Transverse colon (tissue), 3 donors: ENCODE data around the gene GRM8.

Source experiments
- EP300 ChIP-seq: sonication (generic); formaldehyde crosslinking; IDR thresholded peaks from one replicate; pipeline ENCODE4 v1.6.1; 2017; ENCODE audit warnings: antibody characterized with exemption, low read depth
- TF ChIP-seq, protein P1 (sequence below), 5 experiments: fragments of 200-600 bp in 3 of 5; fragments of 450-650 bp in 2 of 5; sonication (generic) in 3 of 5; IDR thresholded peaks; 1 replicate in 2 of 5; 2 replicates in 3 of 5; pipeline ENCODE4 v1.5.1; 2016 to 2017; ENCODE audit warnings: antibody characterized with exemption in 5 of 5, inconsistent platforms in 3 of 5, mild to moderate bottlenecking in 2 of 5, moderate library complexity in 1 of 5

GRCh38 chr7:127253281-127254162 is 781 bp upstream of the GRM8 start:
- TF ChIP-seq, protein P1, sequence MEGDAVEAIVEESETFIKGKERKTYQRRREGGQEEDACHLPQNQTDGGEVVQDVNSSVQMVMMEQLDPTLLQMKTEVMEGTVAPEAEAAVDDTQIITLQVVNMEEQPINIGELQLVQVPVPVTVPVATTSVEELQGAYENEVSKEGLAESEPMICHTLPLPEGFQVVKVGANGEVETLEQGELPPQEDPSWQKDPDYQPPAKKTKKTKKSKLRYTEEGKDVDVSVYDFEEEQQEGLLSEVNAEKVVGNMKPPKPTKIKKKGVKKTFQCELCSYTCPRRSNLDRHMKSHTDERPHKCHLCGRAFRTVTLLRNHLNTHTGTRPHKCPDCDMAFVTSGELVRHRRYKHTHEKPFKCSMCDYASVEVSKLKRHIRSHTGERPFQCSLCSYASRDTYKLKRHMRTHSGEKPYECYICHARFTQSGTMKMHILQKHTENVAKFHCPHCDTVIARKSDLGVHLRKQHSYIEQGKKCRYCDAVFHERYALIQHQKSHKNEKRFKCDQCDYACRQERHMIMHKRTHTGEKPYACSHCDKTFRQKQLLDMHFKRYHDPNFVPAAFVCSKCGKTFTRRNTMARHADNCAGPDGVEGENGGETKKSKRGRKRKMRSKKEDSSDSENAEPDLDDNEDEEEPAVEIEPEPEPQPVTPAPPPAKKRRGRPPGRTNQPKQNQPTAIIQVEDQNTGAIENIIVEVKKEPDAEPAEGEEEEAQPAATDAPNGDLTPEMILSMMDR (IDR thresholded peaks at IDR 0.05) = peak; percentile 84 to 98 (median 94)
- TF ChIP-seq EP300 = no peak
